Keratinocyte (primary cell): ENCODE results near the gene EYS. TPM values are rescaled to one million over a fixed set of nuclear protein-coding genes. Genes with fewer than 3 reads are reported as not detected.

Experiments
- DNase-seq: peaks from one replicate; pipeline ENCODE4 v3.0.0-alpha.2; 2011; ENCODE audit warnings: low read depth, missing footprints, low spot score
- FAIRE-seq: peaks from 2 replicates; lab custom pipeline; 2011; peaks lifted over from hg19 to GRCh38; lab: Jason Lieb, UNC
- H2AFZ ChIP-seq: 2 replicates; pipeline ENCODE4 v1.6.0; 2012; ENCODE audit warnings: low read length, control low read depth, inconsistent platforms; ENCODE audit not compliant: control insufficient read depth
- H3K27ac ChIP-seq: 2 replicates; pipeline ENCODE4 v1.5.1; 2011; ENCODE audit warnings: low read length; ENCODE audit not compliant: control insufficient read depth, insufficient read depth
- H3K27me3 ChIP-seq: 3 replicates; pipeline ENCODE4 v1.6.0; 2011; ENCODE audit warnings: low read length; ENCODE audit not compliant: control insufficient read depth, insufficient read depth; ENCODE audit errors: extremely low read depth
- H3K36me3 ChIP-seq, 2 experiments: 2 replicates in 1 of 2; 3 replicates in 1 of 2; pipeline ENCODE4 v1.5.1; 2011; ENCODE audit warnings: low read length in 2 of 2, mild to moderate bottlenecking in 1 of 2; ENCODE audit not compliant: control insufficient read depth in 2 of 2, insufficient read depth in 2 of 2; ENCODE audit errors: extremely low read depth in 1 of 2
- H3K4me1 ChIP-seq: 3 replicates; pipeline ENCODE4 v1.5.1; 2011; ENCODE audit warnings: low read length; ENCODE audit not compliant: control insufficient read depth, insufficient read depth; ENCODE audit errors: extremely low read depth
- H3K4me2 ChIP-seq: 3 replicates; pipeline ENCODE4 v1.6.0; 2011; ENCODE audit warnings: low read depth, low read length; ENCODE audit not compliant: control insufficient read depth, insufficient read depth; ENCODE audit errors: extremely low read depth
- H3K4me3 ChIP-seq, 3 experiments: fragments of 200-600 bp in 1 of 3; sonication (generic) in 1 of 3; 2 replicates in 2 of 3; 3 replicates in 1 of 3; pipeline ENCODE4 v1.5.1; 2011 to 2016; ENCODE audit warnings: low read length in 3 of 3, mild to moderate bottlenecking in 3 of 3, control low read depth in 2 of 3, inconsistent platforms in 1 of 3, low read depth in 1 of 3, mixed read lengths in 1 of 3, mixed run types in 1 of 3, moderate library complexity in 1 of 3; ENCODE audit not compliant: control insufficient read depth in 2 of 3, insufficient read depth in 2 of 3; ENCODE audit errors: extremely low read depth in 1 of 3
- H3K79me2 ChIP-seq: 2 replicates; pipeline ENCODE4 v1.6.0; 2012; ENCODE audit warnings: low read length; ENCODE audit not compliant: control insufficient read depth, insufficient read depth
- H3K9ac ChIP-seq: 3 replicates; pipeline ENCODE4 v1.6.0; 2011; ENCODE audit warnings: low read length; ENCODE audit not compliant: control insufficient read depth, insufficient read depth; ENCODE audit errors: extremely low read depth
- H3K9me1 ChIP-seq: 3 replicates; pipeline ENCODE4 v1.6.0; 2011; ENCODE audit warnings: low read length; ENCODE audit not compliant: control insufficient read depth, insufficient read depth; ENCODE audit errors: extremely low read depth
- H3K9me3 ChIP-seq: 2 replicates; pipeline ENCODE4 v1.5.1; 2012; ENCODE audit warnings: low read depth, low read length; ENCODE audit not compliant: control insufficient read depth
- H4K20me1 ChIP-seq: 3 replicates; pipeline ENCODE4 v1.6.0; 2011; ENCODE audit warnings: low read length; ENCODE audit not compliant: control insufficient read depth, insufficient read depth; ENCODE audit errors: extremely low read depth
- CTCF ChIP-seq, 3 experiments: IDR thresholded peaks in 1 of 3; conservative IDR thresholded peaks in 1 of 3; optimal IDR thresholded peaks in 1 of 3; 2 replicates in 2 of 3; 3 replicates in 1 of 3; pipeline versions ENCODE3 to v1.5.1; 2011; ENCODE audit warnings: low read length in 3 of 3, mild to moderate bottlenecking in 3 of 3, moderate library complexity in 2 of 3, control low read depth in 1 of 3, inconsistent platforms in 1 of 3; ENCODE audit not compliant: insufficient read depth in 2 of 3; ENCODE audit errors: extremely low read depth in 1 of 3
- EZH2 ChIP-seq: IDR thresholded peaks from one replicate; pipeline ENCODE4 v1.6.1; 2012; ENCODE audit warnings: inconsistent platforms, mild to moderate bottlenecking, low read length, moderate library complexity
- dilution Hi-C: fragments of 300-500 bp; cut with MboI; formaldehyde crosslinking; loops from one replicate; pipeline ENCODE4 v1.7.0; 2020; ENCODE audit warnings: low sequenced_read_pairs; ENCODE audit not compliant: extremely low pct_ligation_motif_present
- polyA plus RNA-seq, 5 experiments: library from polyadenylated mRNA; depleted of rRNA in 3 of 5; stranded (reverse) in 3 of 5; stranded (forward) in 1 of 5; unstranded in 1 of 5; fragments of >200 nt; gene quantifications; 1 replicate in 1 of 5; 2 replicates in 3 of 5; 3 replicates in 1 of 5; pipeline versions ENCODE4 v1.2.1 to v1.2.3, GENCODE V29; 2011 to 2012; ENCODE audit warnings: missing spikeins in 2 of 5, low read depth in 1 of 5, low replicate concordance in 1 of 5

The EYS gene
- polyA plus RNA-seq, 1 donor (not counting 4 experiments of a cell fraction or from before 2014, with no cell fraction given), result 0.34 TPM

GRCh38 chr6:63975699-63976098 is 1731.3 kb downstream of the EYS start:
- no peak overlapping the region for H3K4me2 ChIP-seq

GRCh38 chr6:63968650-63969049 is 1738.4 kb downstream of the EYS start:
- Histone ChIP-seq H3K9me1 (no peaks in the 10 kb centered on the region), H3K4me3 (no peak overlapping the region), H2AFZ (no peak overlapping the region), H3K9me3 (no peaks in the 10 kb centered on the region), H3K4me1 (no peaks in the 10 kb centered on the region), H3K4me2 (no peak overlapping the region), H3K79me2 (no peaks in the 10 kb centered on the region), H3K27me3 (no peaks in the 10 kb centered on the region), H3K27ac (no peak overlapping the region), H4K20me1 (no peaks in the 10 kb centered on the region), H3K36me3 (no peaks in the 10 kb centered on the region), H3K9ac (no peak overlapping the region)
- FAIRE-seq (no peak), DNase-seq (no peak)
- dilution Hi-C loops, result no loop called here
- TF ChIP-seq EZH2, result no peak
- no peak for TF ChIP-seq CTCF (optimal IDR thresholded peaks at IDR 0.05 in 1 of 3, IDR thresholded peaks at IDR 0.05 in 1 of 3, conservative IDR thresholded peaks at IDR 0.05 in 1 of 3; ENCODE audit: extremely low read depth in 1 of 3, insufficient read depth in 2 of 3, low read length in 3 of 3)

More at GRCh38 chr6:63975699-63976098, 1731.3 kb downstream of the EYS start:
- no peaks in the 10 kb centered on the region for H3K9me3 ChIP-seq
- DNase-seq, result no peak
- FAIRE-seq, result no peak
- H3K4me3 ChIP-seq, result no peak overlapping the region
- H3K36me3 ChIP-seq, result no peaks in the 10 kb centered on the region
- H4K20me1 ChIP-seq, result no peaks in the 10 kb centered on the region
- no peak for TF ChIP-seq CTCF (optimal IDR thresholded peaks at IDR 0.05 in 1 of 3, IDR thresholded peaks at IDR 0.05 in 1 of 3, conservative IDR thresholded peaks at IDR 0.05 in 1 of 3; ENCODE audit: extremely low read depth in 1 of 3, insufficient read depth in 2 of 3, low read length in 3 of 3)
- TF ChIP-seq EZH2, result no peak
- H3K4me1 ChIP-seq, result no peaks in the 10 kb centered on the region
- H2AFZ ChIP-seq, result no peak overlapping the region
- no peak overlapping the region for H3K9ac ChIP-seq
- no peak overlapping the region for H3K27ac ChIP-seq
- no peaks in the 10 kb centered on the region for H3K79me2 ChIP-seq
- no peaks in the 10 kb centered on the region for H3K27me3 ChIP-seq
- dilution Hi-C loops, result no loop called here
- no peaks in the 10 kb centered on the region for H3K9me1 ChIP-seq
